K562 (cell line): Measurements from ENCODE around the gene TAS1R3. TPM values are rescaled to one million over a fixed set of nuclear protein-coding genes. Genes with fewer than 3 reads are reported as not detected.

Experiments used
- ARID4B ChIP-seq: sonication (generic); formaldehyde crosslinking; IDR thresholded peaks from 2 replicates; pipeline ENCODE4 v1.8.0; 2022; ENCODE audit warnings: mild to moderate bottlenecking, missing genetic modification reagents
- BRCA1 ChIP-seq, 2 experiments: fragments of 450-650 bp in 1 of 2; sonication (generic) in 1 of 2; formaldehyde crosslinking in 1 of 2; IDR thresholded peaks; 2 replicates each; pipeline versions ENCODE4 v1.5.0 to v1.6.1; 2017 to 2020; ENCODE audit warnings: mild to moderate bottlenecking in 1 of 2, missing genetic modification reagents in 1 of 2
- FOXJ3 ChIP-seq: sonication (generic); formaldehyde crosslinking; IDR thresholded peaks from 2 replicates; pipeline ENCODE4 v1.4.0; 2020; ENCODE audit warnings: mild to moderate bottlenecking, missing genetic modification reagents
- IRF2 ChIP-seq: sonication (generic); formaldehyde crosslinking; IDR thresholded peaks from 2 replicates; pipeline ENCODE4 v1.8.1; 2022; ENCODE audit warnings: mild to moderate bottlenecking, missing genetic modification reagents
- JUN ChIP-seq, 2 experiments: sonication (generic) in 1 of 2; formaldehyde crosslinking in 1 of 2; IDR thresholded peaks; 2 replicates each; pipeline versions ENCODE4 v1.6.1 to v1.8.0; 2012 to 2022; ENCODE audit warnings: borderline replicate concordance in 2 of 2, mild to moderate bottlenecking in 2 of 2, improper control_type of control experiment in 1 of 2, low read depth in 1 of 2, low read length in 1 of 2, missing genetic modification reagents in 1 of 2
- JUNB ChIP-seq: fragments of 450-650 bp; formaldehyde crosslinking; conservative IDR thresholded peaks from 2 replicates; pipeline ENCODE4 v1.4.0; 2020; ENCODE audit warnings: mild to moderate bottlenecking
- PATZ1 ChIP-seq: fragments of 250-450 bp; sonication (Bioruptor Pico); IDR thresholded peaks from 2 replicates; pipeline ENCODE4 v1.5.0; 2020; ENCODE audit warnings: mild to moderate bottlenecking, borderline replicate concordance
- RBBP5 ChIP-seq: fragments of 200-600 bp; sonication (generic); IDR thresholded peaks from 2 replicates; pipeline ENCODE4 v1.6.1; 2012; ENCODE audit warnings: borderline replicate concordance, mild to moderate bottlenecking, low read length, control low read depth, inconsistent platforms; ENCODE audit not compliant: insufficient read depth, poor library complexity, severe bottlenecking
- TCF7 ChIP-seq: sonication (generic); IDR thresholded peaks from 2 replicates; pipeline ENCODE4 v1.6.1; 2016; ENCODE audit warnings: antibody characterized with exemption, borderline replicate concordance
- TGIF2 ChIP-seq: sonication (generic); formaldehyde crosslinking; IDR thresholded peaks from 2 replicates; pipeline ENCODE4 v1.8.1; 2022; ENCODE audit warnings: mild to moderate bottlenecking, missing genetic modification reagents, moderate library complexity
- TRIM28 ChIP-seq: fragments of 450-650 bp; IDR thresholded peaks from 2 replicates; pipeline ENCODE4 v1.6.1; 2017
- ZNF347 ChIP-seq: fragments of 450-650 bp; formaldehyde crosslinking; IDR thresholded peaks from 2 replicates; pipeline ENCODE4 v1.4.0; 2020; ENCODE audit warnings: low read depth, mild to moderate bottlenecking, moderate library complexity
- ZNF408 ChIP-seq: fragments of 250-450 bp; sonication (Bioruptor Pico); IDR thresholded peaks from 2 replicates; pipeline ENCODE4 v1.4.0; 2020; ENCODE audit warnings: low read depth, mild to moderate bottlenecking, moderate library complexity
- ZNF551 ChIP-seq: fragments of 250-450 bp; sonication (Bioruptor Pico); IDR thresholded peaks from 2 replicates; pipeline ENCODE4 v1.5.0; 2021; ENCODE audit warnings: mild to moderate bottlenecking, moderate library complexity
- polyA plus RNA-seq, 8 experiments: library from polyadenylated mRNA; depleted of rRNA in 4 of 8; stranded (reverse) in 5 of 8; unstranded in 3 of 8; fragments of >200 nt; fragmentation: Nextera tagmentation in 2 of 8; fragmentation: Illumina TruSeq in 1 of 8; extraction: Ambion mirVana in 2 of 8; extraction: Trizol in 1 of 8; gene quantifications; 2 replicates each; pipeline versions ENCODE4 v1.2.1 to v1.2.3, GENCODE V29; 2011 to 2014; ENCODE audit warnings: inconsistent platforms in 1 of 8, missing spikeins in 1 of 8
- total RNA-seq, 7 experiments: library from RNA; depleted of rRNA in 6 of 7; stranded (reverse); fragments of >200 nt in 6 of 7; fragmentation: Illumina TruSeq in 2 of 7; extraction: Trizol in 2 of 7; gene quantifications; 2 replicates each; pipeline versions ENCODE4 v1.2.1 to v1.2.3, GENCODE V29; 2011 to 2021; ENCODE audit warnings: low replicate concordance in 1 of 7
- TF ChIP-seq, protein P1 (sequence below): fragments of 450-650 bp; conservative IDR thresholded peaks from 2 replicates; pipeline ENCODE4 v1.6.1; 2016; ENCODE audit warnings: missing genetic modification characterization, low read depth, mild to moderate bottlenecking, control low read depth, missing compliant biosample characterization

The TAS1R3 gene
- total and polyA plus RNA-seq, 9 of the 15 experiments (the other 6 are each of a cell fraction or from before 2014, with no cell fraction given) = 0.07 to 0.13 TPM; not detected in 7

DNA sequence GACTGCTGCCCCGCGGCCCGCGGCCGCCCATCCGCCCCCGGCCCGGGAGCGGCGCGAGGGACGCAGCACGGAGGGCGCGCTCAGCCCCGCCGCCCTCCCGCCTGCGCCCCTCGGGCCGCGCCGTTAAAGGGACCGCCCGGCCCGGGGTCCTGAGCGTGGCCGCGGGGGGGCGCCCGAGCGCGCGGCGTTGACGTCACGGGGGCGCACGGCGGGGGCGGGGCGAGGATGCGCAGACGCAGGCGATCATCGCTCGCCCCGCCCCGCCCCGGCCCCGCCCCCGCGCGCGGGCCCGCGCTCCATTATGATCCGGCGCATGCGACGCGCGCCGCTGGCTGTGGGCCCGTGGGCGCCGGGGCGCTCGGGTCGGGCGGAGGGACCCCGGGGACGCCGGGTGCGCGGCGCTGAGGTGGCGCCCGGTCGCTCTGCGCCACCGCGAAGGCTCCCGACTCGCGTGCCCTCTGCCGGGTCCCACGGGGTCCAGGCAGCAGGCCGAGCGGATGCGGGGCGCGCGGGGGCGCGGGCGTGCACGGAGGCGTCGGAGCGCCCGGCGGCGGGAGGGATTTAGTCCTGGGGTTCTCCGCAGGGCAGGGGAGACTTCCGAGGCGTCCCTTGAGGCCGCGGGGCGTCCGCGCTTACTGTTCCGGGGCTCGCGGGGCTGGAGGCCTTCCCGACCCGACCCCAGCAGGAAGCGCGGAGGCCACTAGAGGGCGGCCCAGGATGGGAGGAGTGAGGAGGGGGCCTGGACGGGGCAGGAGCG lies 18.4 kb downstream of the TAS1R3 start, which contains the start of gene DVL1 (continued):
- TF ChIP-seq IRF2 (CRISPR knock-in tag) (no peak), JUNB (CRISPR knock-in tag) (no peak), ZNF347 (CRISPR knock-in tag) (no peak), ZNF551 (CRISPR knock-in tag) (no peak), PATZ1 (CRISPR knock-in tag) (no peak), TGIF2 (CRISPR knock-in tag) (no peak), RBBP5 (peak; percentile 71), JUN (IDR thresholded peaks at IDR 0.05; ENCODE audit: borderline replicate concordance, low read depth, low read length) (no peak), JUN (CRISPR knock-in tag; IDR thresholded peaks at IDR 0.05; ENCODE audit: borderline replicate concordance) (no peak), BRCA1 (IDR thresholded peaks at IDR 0.05) (no peak), BRCA1 (CRISPR knock-in tag; IDR thresholded peaks at IDR 0.05) (no peak), ZNF408 (CRISPR knock-in tag) (no peak), ARID4B (CRISPR knock-in tag) (peak; percentile 84; the same call in 1 of the 2 replicates), TRIM28 (no peak), FOXJ3 (CRISPR knock-in tag) (no peak), TCF7 (no peak)
- TF ChIP-seq, protein P1, sequence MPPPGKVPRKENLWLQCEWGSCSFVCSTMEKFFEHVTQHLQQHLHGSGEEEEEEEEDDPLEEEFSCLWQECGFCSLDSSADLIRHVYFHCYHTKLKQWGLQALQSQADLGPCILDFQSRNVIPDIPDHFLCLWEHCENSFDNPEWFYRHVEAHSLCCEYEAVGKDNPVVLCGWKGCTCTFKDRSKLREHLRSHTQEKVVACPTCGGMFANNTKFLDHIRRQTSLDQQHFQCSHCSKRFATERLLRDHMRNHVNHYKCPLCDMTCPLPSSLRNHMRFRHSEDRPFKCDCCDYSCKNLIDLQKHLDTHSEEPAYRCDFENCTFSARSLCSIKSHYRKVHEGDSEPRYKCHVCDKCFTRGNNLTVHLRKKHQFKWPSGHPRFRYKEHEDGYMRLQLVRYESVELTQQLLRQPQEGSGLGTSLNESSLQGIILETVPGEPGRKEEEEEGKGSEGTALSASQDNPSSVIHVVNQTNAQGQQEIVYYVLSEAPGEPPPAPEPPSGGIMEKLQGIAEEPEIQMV (tag) = no peak
